NK-92 (cell line): ENCODE measurements around the gene FMNL3.

ENCODE experiments used
- DNase-seq: peaks from one replicate; lab custom pipeline; 2025; ENCODE audit not compliant: unreplicated experiment; lab: John Stamatoyannopoulos, UW

Gene FMNL3

GRCh38 chr12:49635656-49636055 is 71.5 kb downstream of the FMNL3 start:
- no peak for DNase-seq

GRCh38 chr12:49635036-49635435 is 72.2 kb downstream of the FMNL3 start:
- no peak for DNase-seq

- no peak for DNase-seq
Measured at GRCh38 chr12:49633703-49634345, 73.4 kb downstream of the FMNL3 start.

- no peak for DNase-seq
Measured at GRCh38 chr12:49632986-49633702, 74.1 kb downstream of the FMNL3 start.

- DNase-seq, result no peak
Measured at GRCh38 chr12:49632401-49632800, 74.8 kb downstream of the FMNL3 start.

- DNase-seq, result no peak
Measured at GRCh38 chr12:49631336-49631907, 75.8 kb downstream of the FMNL3 start.

- no peak for DNase-seq
Measured at GRCh38 chr12:49627752-49628360, 79.3 kb downstream of the FMNL3 start.

- DNase-seq, result no peak
Measured at GRCh38 chr12:49626836-49627235, 80.4 kb downstream of the FMNL3 start.

GRCh38 chr12:49626169-49626835 is 80.9 kb downstream of the FMNL3 start:
- no peak for DNase-seq

- no peak for DNase-seq
Measured at GRCh38 chr12:49624921-49625577, 82.2 kb downstream of the FMNL3 start.

GRCh38 chr12:49623142-49623904 is 83.9 kb downstream of the FMNL3 start, which contains the start of gene PRPF40B:
TSS of gene PRPF40B (plus strand) at chr12:49623561. CDS start at chr12:49623591, 30 bp downstream.
- no peak for DNase-seq

GRCh38 chr12:49622501-49623141 is 84.6 kb downstream of the FMNL3 start:
- DNase-seq, result no peak

GRCh38 chr12:49621651-49622500 is 85.3 kb downstream of the FMNL3 start:
- DNase-seq, result no peak

GRCh38 chr12:49619286-49619685 is 87.9 kb downstream of the FMNL3 start:
- no peak for DNase-seq

- no peak for DNase-seq
Measured at GRCh38 chr12:49618576-49618975, 88.6 kb downstream of the FMNL3 start.

- no peak for DNase-seq
Measured at GRCh38 chr12:49616533-49617219, 90.5 kb downstream of the FMNL3 start.

- no peak for DNase-seq
Measured at GRCh38 chr12:49615725-49616124, 91.5 kb downstream of the FMNL3 start.

- no peak for DNase-seq
Measured at GRCh38 chr12:49612210-49612609, 95.0 kb downstream of the FMNL3 start.
